Neuronal stem cell (in vitro differentiated cells): ENCODE data around the gene RNFT1.
"Not testable (repeated sequence)": the region's sequence is repeated elsewhere in the genome, so short reads cannot be mapped to it uniquely, and the experiment has no call there.

Source experiments
- DNase-seq: peaks from one replicate; pipeline ENCODE4 v3.0.0-alpha.2; 2013; ENCODE audit warnings: low spot score
- H2AFZ ChIP-seq: one replicate; pipeline ENCODE4 v1.6.1; 2013; ENCODE audit warnings: mild to moderate bottlenecking, low read length, inconsistent platforms
- H2AK5ac ChIP-seq: 2 replicates; pipeline ENCODE4 v1.6.1; 2013; ENCODE audit warnings: low read depth, mild to moderate bottlenecking, inconsistent platforms, low read length, moderate library complexity, mixed read lengths
- H2BK120ac ChIP-seq: 2 replicates; pipeline ENCODE4 v1.6.1; 2013; ENCODE audit warnings: low read depth, mild to moderate bottlenecking, inconsistent platforms, low read length, moderate library complexity, mixed read lengths
- H2BK12ac ChIP-seq: one replicate; pipeline ENCODE4 v1.6.1; 2013; ENCODE audit warnings: low read length, inconsistent platforms
- H2BK15ac ChIP-seq: 2 replicates; pipeline ENCODE4 v1.6.1; 2013; ENCODE audit warnings: mild to moderate bottlenecking, low read length, inconsistent platforms, mixed read lengths
- H2BK5ac ChIP-seq: one replicate; pipeline ENCODE4 v1.6.1; 2013; ENCODE audit warnings: inconsistent platforms, mild to moderate bottlenecking, low read length, moderate library complexity
- H3K14ac ChIP-seq: one replicate; pipeline ENCODE4 v1.6.1; 2013; ENCODE audit warnings: low read length, inconsistent platforms
- H3K18ac ChIP-seq: 2 replicates; pipeline ENCODE4 v1.6.1; 2013; ENCODE audit warnings: low read length, inconsistent platforms
- H3K23ac ChIP-seq: 2 replicates; pipeline ENCODE4 v1.6.1; 2013; ENCODE audit warnings: low read depth, mild to moderate bottlenecking, mixed read lengths, low read length, inconsistent platforms; ENCODE audit not compliant: poor library complexity
- H3K27ac ChIP-seq: replicated peaks from 3 replicates; pipeline ENCODE4 v1.5.1; 2013; ENCODE audit warnings: low read length, inconsistent platforms
- H3K27me3 ChIP-seq, 3 experiments: 2 replicates each; pipeline ENCODE4 v1.6.1; 2013; ENCODE audit warnings: low read length in 3 of 3, mild to moderate bottlenecking in 2 of 3, inconsistent platforms in 1 of 3, low read depth in 1 of 3, mixed read lengths in 1 of 3, moderate library complexity in 1 of 3; ENCODE audit not compliant: control insufficient read depth in 3 of 3, insufficient read depth in 3 of 3
- H3K36me3 ChIP-seq, 2 donors: replicated peaks in 1 of 2; 2 replicates each; pipeline ENCODE4 v1.6.1; 2013; ENCODE audit warnings: low read length in 2 of 2; ENCODE audit not compliant: control insufficient read depth in 2 of 2, insufficient read depth in 2 of 2
- H3K4ac ChIP-seq: 2 replicates; pipeline ENCODE4 v1.6.1; 2013; ENCODE audit warnings: inconsistent platforms, mild to moderate bottlenecking, low read length, moderate library complexity
- H3K4me1 ChIP-seq, 2 donors: 1 replicate in 1 of 2; 2 replicates in 1 of 2; pipeline ENCODE4 v1.6.1; 2013; ENCODE audit warnings: low read length in 2 of 2, low read depth in 1 of 2; ENCODE audit not compliant: control insufficient read depth in 2 of 2, insufficient read depth in 1 of 2
- H3K4me2 ChIP-seq: one replicate; pipeline ENCODE4 v1.6.1; 2013; ENCODE audit warnings: mild to moderate bottlenecking, low read length, inconsistent platforms; ENCODE audit not compliant: insufficient read depth, poor library complexity, severe bottlenecking
- H3K4me3 ChIP-seq, 2 donors: 2 replicates each; pipeline ENCODE4 v1.5.1; 2013; ENCODE audit warnings: low read length in 2 of 2, mild to moderate bottlenecking in 2 of 2, inconsistent platforms in 1 of 2, moderate library complexity in 1 of 2
- H3K79me1 ChIP-seq: one replicate; pipeline ENCODE4 v1.6.1; 2013; ENCODE audit warnings: low read depth, mild to moderate bottlenecking, inconsistent platforms, low read length, moderate library complexity
- H3K9ac ChIP-seq: one replicate; pipeline ENCODE4 v1.6.1; 2013; ENCODE audit warnings: mild to moderate bottlenecking, low read depth, low read length, inconsistent platforms; ENCODE audit not compliant: poor library complexity
- H3K9me3 ChIP-seq, 2 donors: replicated peaks in 1 of 2; 2 replicates each; pipeline versions ENCODE3 to v1.6.1; 2013; ENCODE audit warnings: low read length in 2 of 2, mild to moderate bottlenecking in 2 of 2, inconsistent platforms in 1 of 2, low read depth in 1 of 2, mixed read lengths in 1 of 2, moderate library complexity in 1 of 2; ENCODE audit not compliant: control insufficient read depth in 2 of 2, insufficient read depth in 1 of 2
- H4K8ac ChIP-seq: one replicate; pipeline ENCODE4 v1.6.1; 2013; ENCODE audit warnings: low read depth, mild to moderate bottlenecking, inconsistent platforms, low read length, moderate library complexity
- H4K91ac ChIP-seq: one replicate; pipeline ENCODE4 v1.6.1; 2013; ENCODE audit warnings: low read length, low read depth, mild to moderate bottlenecking, inconsistent platforms; ENCODE audit not compliant: poor library complexity
- WGBS, 2 donors: extraction: QIAGEN DNeasy Blood & Tissue Kit; methylation state at CpG; one replicate each; pipeline ENCODE4 v1.1.7; 2013; ENCODE audit warnings: missing lambda C conversion rate in 2 of 2, mixed read lengths in 1 of 2; ENCODE audit not compliant: insufficient read length in 2 of 2, insufficient replicate concordance in 1 of 2; ENCODE audit errors: extremely low coverage in 2 of 2; 5-methylcytosine and 5-hydroxymethylcytosine counted together

Gene RNFT1

GRCh38 chr17:59962739-59963318 is 1.7 kb downstream of the RNFT1 start:
- H3K4ac ChIP-seq, result no peak overlapping the region
- no peak overlapping the region for H3K14ac ChIP-seq
- no peaks in the 10 kb centered on the region for H3K79me1 ChIP-seq
- no peak overlapping the region for H3K27ac ChIP-seq
- no peak overlapping the region for H4K91ac ChIP-seq
- no peak overlapping the region for H3K18ac ChIP-seq
- no peak overlapping the region for H2AK5ac ChIP-seq
- no peak overlapping the region for H2AFZ ChIP-seq
- no peak overlapping the region for H3K4me2 ChIP-seq
- no peaks in the 10 kb centered on the region for H3K9me3 ChIP-seq
- H3K4me3 ChIP-seq, result no peak overlapping the region
- no peak overlapping the region for H4K8ac ChIP-seq
- no peak overlapping the region for H2BK5ac ChIP-seq
- no CpG with 5 or more reads among the region's 6 CpGs for WGBS, 2 donors
- peaks cover 0 to 3% (median 0%) of the 10 kb centered on the region in 3 experiments for H3K27me3 ChIP-seq
- H2BK12ac ChIP-seq, result no peak overlapping the region
- DNase-seq, result no peak
- no peak overlapping the region for H3K9ac ChIP-seq
- peaks cover 0 to 2% of the 10 kb centered on the region in 2 donors for H3K4me1 ChIP-seq
- no peak overlapping the region for H2BK15ac ChIP-seq
- H3K36me3 ChIP-seq, result peaks cover 3 to 29% of the 10 kb centered on the region in 2 donors
- no peak overlapping the region for H2BK120ac ChIP-seq
- no peak overlapping the region for H3K23ac ChIP-seq

DNA sequence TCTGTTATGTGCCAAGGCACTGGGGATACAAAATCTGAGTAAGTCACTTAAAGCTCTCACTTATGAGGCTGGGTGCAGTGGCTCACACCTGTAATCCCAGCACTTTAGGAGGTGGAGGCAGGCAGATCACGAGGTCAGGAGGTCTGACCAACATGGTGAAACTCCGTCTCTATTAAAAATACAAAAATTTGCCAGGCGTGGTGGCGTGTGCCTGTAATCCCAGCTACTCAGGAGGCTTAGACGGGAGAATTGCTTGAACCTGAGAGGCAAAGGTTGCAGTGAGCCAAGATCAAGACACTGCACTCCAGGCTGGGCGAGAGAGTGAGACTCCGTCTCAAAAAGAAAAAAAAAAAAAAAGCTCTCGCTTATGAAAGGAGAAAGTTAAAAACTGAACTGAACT is 5.0 kb downstream of the RNFT1 start:
- not testable (repeated sequence) for H4K8ac ChIP-seq, H3K4me2 ChIP-seq, H2BK5ac ChIP-seq, H2BK120ac ChIP-seq, H2AFZ ChIP-seq, H3K4ac ChIP-seq, H3K4me3 ChIP-seq, H3K18ac ChIP-seq, H2BK15ac ChIP-seq, H3K79me1 ChIP-seq, H3K27me3 ChIP-seq, H3K14ac ChIP-seq, H3K9me3 ChIP-seq, H4K91ac ChIP-seq, H3K23ac ChIP-seq, H3K4me1 ChIP-seq, H3K27ac ChIP-seq, H2BK12ac ChIP-seq, H3K9ac ChIP-seq, H2AK5ac ChIP-seq, DNase-seq
- peaks cover 3 to 59% of the 10 kb centered on the region in 2 donors for H3K36me3 ChIP-seq
- WGBS, 2 donors, result no CpG with 5 or more reads among the region's 8 CpGs

DNA sequence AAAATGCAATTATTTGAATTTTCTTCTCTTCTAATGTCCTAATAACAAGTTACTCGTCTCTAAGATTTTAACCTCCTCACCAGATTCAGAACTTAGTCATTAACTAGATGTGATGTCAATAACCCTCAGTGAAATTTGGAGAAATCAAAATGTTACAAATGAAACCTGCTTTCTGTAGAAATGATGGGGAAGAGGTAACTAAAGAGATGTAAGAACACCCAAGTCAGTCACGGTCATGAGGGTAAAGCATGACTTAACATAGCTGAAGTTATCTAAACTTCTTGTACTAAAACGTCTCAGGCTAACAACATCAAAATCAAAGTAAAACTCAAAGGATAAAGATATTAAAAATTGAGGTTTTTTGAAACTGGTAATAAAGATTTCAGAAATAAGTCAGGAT is 9.7 kb downstream of the RNFT1 start:
- Histone ChIP-seq H3K9ac (no peak overlapping the region), H2BK5ac (no peak overlapping the region), H3K79me1 (no peaks in the 10 kb centered on the region), H4K8ac (no peak overlapping the region), H3K9me3 (no peaks in the 10 kb centered on the region), H3K23ac (no peak overlapping the region), H3K18ac (no peak overlapping the region), H2BK15ac (no peak overlapping the region), H3K4me2 (no peak overlapping the region), H3K14ac (no peak overlapping the region), H3K4me3 (no peak overlapping the region), H2BK120ac (no peak overlapping the region), H3K27me3 (no peaks in the 10 kb centered on the region), H2AFZ (no peak overlapping the region), H3K36me3 (peaks cover 0 to 86% of the 10 kb centered on the region in 2 donors), H2BK12ac (no peak overlapping the region), H4K91ac (no peak overlapping the region), H2AK5ac (no peak overlapping the region), H3K4ac (no peak overlapping the region), H3K4me1 (no peaks in the 10 kb centered on the region), H3K27ac (no peak overlapping the region)
- no CpG with 5 or more reads among the region's 3 CpGs for WGBS, 2 donors
- no peak for DNase-seq

DNA sequence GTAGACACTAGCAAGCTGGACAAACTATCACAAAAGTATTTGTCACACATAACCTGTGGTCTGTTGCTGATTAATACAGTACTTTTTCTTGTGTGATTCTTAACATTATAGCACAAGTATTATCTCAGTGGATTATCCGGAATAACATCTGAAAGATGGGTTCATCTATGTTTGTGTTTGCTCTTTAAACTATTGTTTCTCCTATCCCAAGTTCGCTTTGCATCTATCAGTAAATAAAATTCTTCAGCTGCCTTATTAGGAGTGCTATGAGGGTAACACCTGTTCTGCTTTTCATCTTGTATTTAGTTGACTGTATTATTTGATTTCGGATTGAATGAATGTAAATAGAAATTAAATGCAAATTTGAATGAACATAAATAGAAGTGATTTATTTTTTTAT is 14.5 kb downstream of the RNFT1 start:
- DNase-seq, result no peak
- H3K27me3 ChIP-seq, result no peaks in the 10 kb centered on the region
- 100% methylated on average over 1 of the region's 3 CpGs; no CpG with 5 or more reads in 1 of the 2 donors for WGBS, 2 donors

More for the DNA sequence above, 14.5 kb downstream of the RNFT1 start:
- H4K91ac ChIP-seq, result no peak overlapping the region
- H3K36me3 ChIP-seq, result peaks cover 9 to 87% of the 10 kb centered on the region in 2 donors
- H4K8ac ChIP-seq, result no peak overlapping the region
- no peak overlapping the region for H3K14ac ChIP-seq
- H3K4me2 ChIP-seq, result no peak overlapping the region
- no peaks in the 10 kb centered on the region for H3K4me1 ChIP-seq
- no peak overlapping the region for H3K4ac ChIP-seq
- no peak overlapping the region for H2BK15ac ChIP-seq
- H3K9me3 ChIP-seq, result no peaks in the 10 kb centered on the region
- no peaks in the 10 kb centered on the region for H3K79me1 ChIP-seq
- no peak overlapping the region for H2AK5ac ChIP-seq
- H2BK12ac ChIP-seq, result no peak overlapping the region
- H2BK120ac ChIP-seq, result no peak overlapping the region
- H3K18ac ChIP-seq, result no peak overlapping the region
- no peak overlapping the region for H2BK5ac ChIP-seq
- no peak overlapping the region for H3K9ac ChIP-seq
- H3K4me3 ChIP-seq, result no peak overlapping the region
- no peak overlapping the region for H3K27ac ChIP-seq
- no peak overlapping the region for H3K23ac ChIP-seq
- H2AFZ ChIP-seq, result no peak overlapping the region
